ENCODE measurements around the gene PLXDC1. TPM values are rescaled to one million over a fixed set of nuclear protein-coding genes. Genes with fewer than 3 reads are reported as not detected.

Gene PLXDC1
- total RNA-seq, 4 donors from 2014 or later: 0.49 to 4.5 (median 2.4) TPM

- Histone ChIP-seq H3K9me3 (no peaks in the 10 kb centered on the region), H3K36me3 (no peaks in the 10 kb centered on the region), H3K4me3 (peak overlapping the region; percentile 43 to 85 (median 48)), H3K27me3 (peaks cover 5 to 18% (median 7%) of the 10 kb centered on the region in 3 donors), H3K27ac (peak overlapping the region; percentile 58 to 94 (median 68)), H3K4me1 (peaks cover 11 to 13% of the 10 kb centered on the region in 2 donors)
- in situ Hi-C loops (cut with MboI; ENCODE audit: low sequenced_read_pairs in 4 of 4) (loop anchor here in 1 of 4 donors (25.0 kb wide), 1 partner anchor 288 kb away; the partner anchor contains the start of genes LASP1 and RPL23), intact Hi-C loops (cut with DNase I; ENCODE audit: low total_unique reads) (no loop called here)
- TF ChIP-seq, protein P1, sequence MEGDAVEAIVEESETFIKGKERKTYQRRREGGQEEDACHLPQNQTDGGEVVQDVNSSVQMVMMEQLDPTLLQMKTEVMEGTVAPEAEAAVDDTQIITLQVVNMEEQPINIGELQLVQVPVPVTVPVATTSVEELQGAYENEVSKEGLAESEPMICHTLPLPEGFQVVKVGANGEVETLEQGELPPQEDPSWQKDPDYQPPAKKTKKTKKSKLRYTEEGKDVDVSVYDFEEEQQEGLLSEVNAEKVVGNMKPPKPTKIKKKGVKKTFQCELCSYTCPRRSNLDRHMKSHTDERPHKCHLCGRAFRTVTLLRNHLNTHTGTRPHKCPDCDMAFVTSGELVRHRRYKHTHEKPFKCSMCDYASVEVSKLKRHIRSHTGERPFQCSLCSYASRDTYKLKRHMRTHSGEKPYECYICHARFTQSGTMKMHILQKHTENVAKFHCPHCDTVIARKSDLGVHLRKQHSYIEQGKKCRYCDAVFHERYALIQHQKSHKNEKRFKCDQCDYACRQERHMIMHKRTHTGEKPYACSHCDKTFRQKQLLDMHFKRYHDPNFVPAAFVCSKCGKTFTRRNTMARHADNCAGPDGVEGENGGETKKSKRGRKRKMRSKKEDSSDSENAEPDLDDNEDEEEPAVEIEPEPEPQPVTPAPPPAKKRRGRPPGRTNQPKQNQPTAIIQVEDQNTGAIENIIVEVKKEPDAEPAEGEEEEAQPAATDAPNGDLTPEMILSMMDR (IDR thresholded peaks at IDR 0.05 in 4 of 5, conservative IDR thresholded peaks at IDR 0.05 in 1 of 5): no peak
- no peak for TF ChIP-seq POLR2A (IDR thresholded peaks at IDR 0.05)
- no peak for DNase-seq
- ATAC-seq: no peak
Observed at GRCh38 chr17:39150795-39151149, 665 bp downstream of the PLXDC1 start.

GRCh38 chr17:39150104-39150634, 1.3 kb downstream of the PLXDC1 start:
- no peak for TF ChIP-seq POLR2A (IDR thresholded peaks at IDR 0.05)
- TF ChIP-seq, protein P1 (IDR thresholded peaks at IDR 0.05 in 4 of 5, conservative IDR thresholded peaks at IDR 0.05 in 1 of 5): no peak
- Histone ChIP-seq H3K27ac (peak overlapping the region in 3 of 4 donors; percentile 3 to 69 (median 18)), H3K9me3 (no peaks in the 10 kb centered on the region), H3K27me3 (peaks cover 5 to 18% (median 7%) of the 10 kb centered on the region in 3 donors), H3K4me3 (no peak overlapping the region), H3K4me1 (peaks cover 11 to 13% of the 10 kb centered on the region in 2 donors), H3K36me3 (no peaks in the 10 kb centered on the region)
- DNase-seq (no peak), ATAC-seq (no peak)
- intact Hi-C loops (cut with DNase I; ENCODE audit: low total_unique reads) (no loop called here), in situ Hi-C loops (cut with MboI; ENCODE audit: low sequenced_read_pairs in 4 of 4) (loop anchor here in 1 of 4 donors (25.0 kb wide), 1 partner anchor 288 kb away; the partner anchor contains the start of genes LASP1 and RPL23)

DNA sequence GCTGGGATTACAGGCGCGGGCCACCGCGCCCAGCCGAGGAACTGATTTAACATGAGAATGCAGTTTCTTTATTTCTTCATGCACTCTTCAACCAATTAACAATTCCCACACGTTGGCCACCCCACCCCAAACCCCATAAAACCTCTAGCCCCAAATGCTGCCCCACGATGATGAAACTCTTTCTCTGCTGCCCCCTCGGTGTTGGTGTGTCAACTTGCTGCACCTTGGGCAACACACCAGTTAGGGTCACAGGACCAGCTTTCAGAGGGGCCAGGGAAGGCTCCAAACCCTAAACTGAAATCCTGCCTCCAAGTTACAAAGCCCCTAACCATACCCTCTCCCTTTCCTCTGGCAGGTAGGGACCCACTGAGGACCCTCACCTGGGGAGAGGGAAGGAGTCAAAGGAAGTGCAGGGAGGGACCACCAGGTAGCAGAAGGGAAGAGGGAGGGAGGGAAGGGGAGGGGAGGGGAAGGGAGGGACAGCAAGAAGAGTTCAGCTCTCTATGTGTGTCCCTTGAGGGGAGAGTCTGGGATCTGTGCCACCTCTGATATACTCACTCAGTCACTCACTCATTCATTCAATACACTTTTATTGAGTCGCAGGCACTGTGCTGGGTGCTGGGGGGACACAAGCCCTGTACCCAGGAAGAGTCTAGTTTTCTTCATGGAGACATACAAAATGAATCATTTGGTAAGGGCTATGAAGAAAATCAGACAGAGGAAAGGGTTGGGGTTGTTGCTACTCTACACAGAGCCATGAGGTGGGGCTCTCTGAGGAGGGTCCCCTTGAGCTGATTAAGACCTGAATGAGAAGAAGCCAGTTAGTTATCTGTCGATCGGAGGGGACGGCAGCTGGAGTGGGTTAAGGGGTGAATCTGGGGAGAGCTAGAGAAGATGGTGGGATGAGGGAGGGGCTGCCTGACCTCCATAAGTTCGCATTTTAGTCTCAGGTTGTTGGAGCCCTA, 3.9 kb downstream of the PLXDC1 start:
- intact Hi-C loops (cut with DNase I; ENCODE audit: low total_unique reads): loop anchor here (5.0 kb wide), 1 partner anchor 145 kb away; no protein-coding TSS in a partner anchor
- H3K27me3 ChIP-seq: peaks cover 5 to 18% (median 7%) of the 10 kb centered on the region in 3 donors
- no peak overlapping the region for H3K27ac ChIP-seq
- in situ Hi-C loops (cut with MboI; ENCODE audit: low sequenced_read_pairs in 4 of 4): loop anchor here (5.0 to 10.0 kb wide), 4 partner anchors 83 to 165 kb away; no protein-coding TSS in a partner anchor
- no peaks in the 10 kb centered on the region for H3K36me3 ChIP-seq
- no peak overlapping the region for H3K4me3 ChIP-seq
- no peaks in the 10 kb centered on the region for H3K9me3 ChIP-seq
- DNase-seq: no peak
- no peak for ATAC-seq
- H3K4me1 ChIP-seq: peaks cover 9 to 14% of the 10 kb centered on the region in 2 donors
- TF ChIP-seq POLR2A (IDR thresholded peaks at IDR 0.05): no peak
- TF ChIP-seq, protein P1 (IDR thresholded peaks at IDR 0.05 in 4 of 5, conservative IDR thresholded peaks at IDR 0.05 in 1 of 5): no peak

- ATAC-seq (no peak), DNase-seq (no peak)
- peaks cover 5 to 10% (median 7%) of the 10 kb centered on the region in 3 donors for H3K27me3 ChIP-seq
- no peak overlapping the region for H3K4me3 ChIP-seq
- H3K9me3 ChIP-seq: no peaks in the 10 kb centered on the region
- no peak for TF ChIP-seq POLR2A (IDR thresholded peaks at IDR 0.05)
- TF ChIP-seq, protein P1 (IDR thresholded peaks at IDR 0.05 in 4 of 5, conservative IDR thresholded peaks at IDR 0.05 in 1 of 5): no peak
- peaks cover 4 to 6% of the 10 kb centered on the region in 2 donors for H3K4me1 ChIP-seq
- no peaks in the 10 kb centered on the region for H3K36me3 ChIP-seq
- intact Hi-C loops (cut with DNase I; ENCODE audit: low total_unique reads) (loop anchor here (5.0 kb wide), 1 partner anchor 144 kb away; no protein-coding TSS in a partner anchor), in situ Hi-C loops (cut with MboI; ENCODE audit: low sequenced_read_pairs in 4 of 4) (loop anchor here (5.0 to 10.0 kb wide), 4 partner anchors 81 to 164 kb away; no protein-coding TSS in a partner anchor)
- H3K27ac ChIP-seq: no peak overlapping the region
Observed at GRCh38 chr17:39146273-39146672, 5.2 kb downstream of the PLXDC1 start.

Measured in gastrocnemius medialis (tissue), 4 donors.